IPS-18a (cell line): ENCODE data around the gene GPNMB.

Experiments used
- H3K27ac ChIP-seq: one replicate; pipeline ENCODE4 v1.5.1; 2013; ENCODE audit warnings: low read length
- H3K27me3 ChIP-seq: one replicate; pipeline ENCODE4 v1.6.1; 2013; ENCODE audit warnings: mild to moderate bottlenecking, low read length; ENCODE audit not compliant: control insufficient read depth, insufficient read depth
- H3K36me3 ChIP-seq: one replicate; pipeline ENCODE4 v1.6.1; 2013; ENCODE audit warnings: low read depth, low read length; ENCODE audit not compliant: control insufficient read depth
- H3K4me1 ChIP-seq: one replicate; pipeline ENCODE4 v1.6.1; 2013; ENCODE audit warnings: low read depth, low read length; ENCODE audit not compliant: control insufficient read depth
- H3K4me3 ChIP-seq: one replicate; pipeline ENCODE4 v1.5.1; 2013; ENCODE audit warnings: low read length
- H3K9ac ChIP-seq: one replicate; pipeline ENCODE4 v1.6.1; 2013; ENCODE audit warnings: mild to moderate bottlenecking, low read length, moderate library complexity
- H3K9me3 ChIP-seq: one replicate; pipeline ENCODE4 v1.6.1; 2013; ENCODE audit warnings: low read depth, low read length; ENCODE audit not compliant: control insufficient read depth

Gene GPNMB

GRCh38 chr7:23254051-23254681 is 7.6 kb downstream of the GPNMB start:
- no peaks in the 10 kb centered on the region for H3K36me3 ChIP-seq
- no peaks in the 10 kb centered on the region for H3K4me1 ChIP-seq
- H3K27ac ChIP-seq: no peak overlapping the region
- no peak overlapping the region for H3K9ac ChIP-seq
- no peaks in the 10 kb centered on the region for H3K27me3 ChIP-seq
- no peak overlapping the region for H3K4me3 ChIP-seq
- H3K9me3 ChIP-seq: no peaks in the 10 kb centered on the region

- Histone ChIP-seq H3K27me3 (no peaks in the 10 kb centered on the region), H3K4me1 (no peaks in the 10 kb centered on the region), H3K27ac (no peak overlapping the region), H3K9ac (no peak overlapping the region), H3K9me3 (no peaks in the 10 kb centered on the region), H3K36me3 (no peaks in the 10 kb centered on the region), H3K4me3 (no peak overlapping the region)
These were observed 10.2 kb downstream of the GPNMB start for GRCh38 chr7:23256731-23257130.

GRCh38 chr7:23260371-23260770 is 13.8 kb downstream of the GPNMB start:
- Histone ChIP-seq H3K9me3 (no peaks in the 10 kb centered on the region), H3K36me3 (no peaks in the 10 kb centered on the region), H3K4me1 (no peaks in the 10 kb centered on the region), H3K27me3 (no peaks in the 10 kb centered on the region), H3K9ac (no peak overlapping the region), H3K27ac (no peak overlapping the region), H3K4me3 (no peak overlapping the region)

DNA sequence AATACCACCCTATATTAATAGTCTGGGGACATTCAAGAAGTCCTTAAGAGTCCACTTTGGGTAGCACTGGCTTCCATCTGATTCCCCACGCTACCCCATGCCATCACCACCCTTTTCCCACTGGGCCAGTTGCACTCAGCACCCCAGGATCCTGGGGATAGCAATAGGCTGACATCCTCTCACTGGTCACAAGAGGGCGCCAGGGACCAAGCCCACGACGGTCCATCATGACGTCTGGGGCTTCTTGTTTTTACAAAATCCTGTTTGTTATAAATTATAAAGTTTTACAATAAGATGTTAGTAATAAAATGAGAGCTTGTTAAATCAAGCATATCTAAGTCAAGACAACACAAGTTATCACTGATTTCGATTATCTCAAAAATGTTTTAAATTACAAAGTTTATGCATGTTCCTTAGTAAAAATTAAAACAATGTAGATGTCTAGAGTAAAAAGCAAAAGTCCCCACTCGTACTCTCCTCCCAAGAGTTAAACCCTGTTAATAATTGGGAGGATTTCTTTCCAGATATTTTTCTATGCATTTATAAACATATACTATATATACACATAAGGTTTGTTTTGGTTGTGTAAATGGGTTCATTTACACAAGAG is 15.4 kb downstream of the GPNMB start:
- no peak overlapping the region for H3K27ac ChIP-seq
- no peaks in the 10 kb centered on the region for H3K36me3 ChIP-seq

DNA sequence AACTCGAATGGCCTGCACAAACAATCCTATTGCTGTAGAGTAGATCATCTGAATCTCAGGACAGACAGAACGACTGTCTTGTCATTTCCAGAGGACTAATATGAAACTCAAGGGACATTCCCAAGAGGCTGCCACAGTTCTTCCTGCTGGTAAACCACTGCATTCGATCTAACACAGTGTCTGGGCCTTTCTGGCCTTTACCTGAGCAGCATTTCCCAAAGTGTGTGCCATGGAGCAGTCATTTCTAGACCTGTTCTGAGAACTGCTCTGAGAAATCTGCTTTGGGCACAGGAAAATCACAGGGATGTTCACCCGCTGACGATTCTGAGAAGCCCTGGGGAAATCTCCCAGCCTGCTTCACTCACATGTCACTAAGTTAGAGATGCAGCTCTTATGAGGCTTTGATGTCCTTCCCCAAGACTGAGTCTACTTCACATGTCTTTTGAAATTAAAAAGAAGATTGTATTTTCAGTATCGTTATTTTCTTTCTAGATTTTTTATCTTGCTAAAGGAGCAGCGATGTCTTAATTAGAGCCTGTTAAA is 18.4 kb downstream of the GPNMB start:
- H3K9me3 ChIP-seq: no peaks in the 10 kb centered on the region
- H3K27ac ChIP-seq: no peak overlapping the region
- no peak overlapping the region for H3K9ac ChIP-seq
- no peaks in the 10 kb centered on the region for H3K36me3 ChIP-seq
- no peak overlapping the region for H3K4me3 ChIP-seq
- H3K4me1 ChIP-seq: no peaks in the 10 kb centered on the region
- H3K27me3 ChIP-seq: no peaks in the 10 kb centered on the region

More for the DNA sequence above, 15.4 kb downstream of the GPNMB start:
- Histone ChIP-seq H3K27me3 (no peaks in the 10 kb centered on the region), H3K9me3 (no peaks in the 10 kb centered on the region), H3K4me3 (no peak overlapping the region), H3K4me1 (no peaks in the 10 kb centered on the region), H3K9ac (no peak overlapping the region)

GRCh38 chr7:23266918-23267317 is 20.3 kb downstream of the GPNMB start:
- Histone ChIP-seq H3K27me3 (no peaks in the 10 kb centered on the region), H3K4me1 (no peaks in the 10 kb centered on the region), H3K9me3 (no peaks in the 10 kb centered on the region), H3K36me3 (no peaks in the 10 kb centered on the region), H3K9ac (no peak overlapping the region), H3K4me3 (no peak overlapping the region), H3K27ac (no peak overlapping the region)

DNA sequence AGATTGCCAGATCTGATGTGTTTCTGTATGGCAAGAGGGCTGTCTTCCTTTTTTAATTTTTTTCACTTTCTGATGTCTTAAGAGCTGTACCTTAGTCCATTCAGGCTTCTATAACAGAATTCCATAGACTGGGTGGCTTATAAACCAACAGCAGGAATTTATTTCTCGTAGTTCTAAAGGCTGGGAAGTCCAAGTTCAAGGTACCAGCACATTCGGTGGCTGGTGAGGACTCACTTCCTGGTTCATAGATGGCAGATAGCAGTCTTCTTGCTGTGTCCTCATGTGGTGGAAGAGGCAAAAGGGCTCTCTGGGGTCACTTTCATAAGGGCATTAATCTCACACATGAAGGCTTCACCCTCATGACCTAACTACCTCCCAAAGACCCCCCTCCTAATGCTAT is 20.8 kb downstream of the GPNMB start:
- no peak overlapping the region for H3K4me3 ChIP-seq
- no peak overlapping the region for H3K9ac ChIP-seq
- no peaks in the 10 kb centered on the region for H3K36me3 ChIP-seq
- no peaks in the 10 kb centered on the region for H3K27me3 ChIP-seq
- H3K27ac ChIP-seq: no peak overlapping the region
- H3K4me1 ChIP-seq: no peaks in the 10 kb centered on the region
- H3K9me3 ChIP-seq: no peaks in the 10 kb centered on the region

DNA sequence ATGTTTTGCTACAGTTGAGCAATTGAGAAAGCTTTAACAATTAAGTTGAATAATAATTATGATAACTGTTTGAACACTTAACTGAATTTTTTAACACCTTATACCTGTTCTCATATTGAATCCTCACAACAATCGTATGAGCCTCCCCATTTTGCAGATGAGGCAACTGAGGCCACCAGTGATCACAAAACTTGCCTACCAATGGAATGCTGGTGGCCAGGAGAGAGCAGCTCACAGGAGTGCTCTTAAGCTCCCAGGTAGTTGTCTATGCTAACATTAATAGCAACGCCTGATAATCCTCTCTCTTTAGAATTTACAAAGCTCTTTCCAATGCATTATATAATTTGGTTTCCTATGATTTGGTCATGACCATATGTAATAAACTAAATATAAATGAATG is 21.6 kb downstream of the GPNMB start:
- H3K36me3 ChIP-seq: no peaks in the 10 kb centered on the region
- no peak overlapping the region for H3K9ac ChIP-seq
- no peak overlapping the region for H3K4me3 ChIP-seq
- no peaks in the 10 kb centered on the region for H3K9me3 ChIP-seq
- H3K27me3 ChIP-seq: no peaks in the 10 kb centered on the region
- no peak overlapping the region for H3K27ac ChIP-seq
- no peaks in the 10 kb centered on the region for H3K4me1 ChIP-seq

GRCh38 chr7:23268746-23269145 is 22.2 kb downstream of the GPNMB start:
- no peaks in the 10 kb centered on the region for H3K9me3 ChIP-seq
- no peaks in the 10 kb centered on the region for H3K27me3 ChIP-seq
- H3K4me3 ChIP-seq: no peak overlapping the region
- no peaks in the 10 kb centered on the region for H3K36me3 ChIP-seq
- H3K27ac ChIP-seq: no peak overlapping the region
- H3K4me1 ChIP-seq: peaks cover 4% of the 10 kb centered on the region
- H3K9ac ChIP-seq: no peak overlapping the region

DNA sequence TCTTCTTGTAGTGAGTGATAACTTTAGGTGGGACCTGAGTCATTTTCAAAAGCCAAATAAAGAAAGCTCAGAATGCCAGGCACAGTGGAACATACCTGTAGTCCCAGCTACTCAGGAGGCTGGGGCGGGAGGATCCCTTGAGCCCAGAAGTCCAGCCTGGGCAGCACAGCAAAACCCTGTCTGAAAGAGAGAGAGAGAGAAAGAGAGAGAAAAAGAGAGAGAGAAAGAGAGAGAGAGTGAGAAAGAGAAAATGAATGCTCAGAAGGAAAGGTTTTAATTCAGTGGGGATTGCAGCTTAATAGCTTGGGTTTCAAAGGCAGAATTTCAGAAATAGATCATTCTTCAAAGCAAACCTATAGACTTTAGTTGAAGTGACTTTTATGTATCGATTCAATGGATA is 25.7 kb downstream of the GPNMB start:
- Histone ChIP-seq H3K9ac (no peak overlapping the region), H3K27me3 (no peaks in the 10 kb centered on the region), H3K4me3 (no peak overlapping the region), H3K9me3 (no peaks in the 10 kb centered on the region), H3K36me3 (no peaks in the 10 kb centered on the region), H3K27ac (no peak overlapping the region), H3K4me1 (peaks cover 4% of the 10 kb centered on the region)

DNA sequence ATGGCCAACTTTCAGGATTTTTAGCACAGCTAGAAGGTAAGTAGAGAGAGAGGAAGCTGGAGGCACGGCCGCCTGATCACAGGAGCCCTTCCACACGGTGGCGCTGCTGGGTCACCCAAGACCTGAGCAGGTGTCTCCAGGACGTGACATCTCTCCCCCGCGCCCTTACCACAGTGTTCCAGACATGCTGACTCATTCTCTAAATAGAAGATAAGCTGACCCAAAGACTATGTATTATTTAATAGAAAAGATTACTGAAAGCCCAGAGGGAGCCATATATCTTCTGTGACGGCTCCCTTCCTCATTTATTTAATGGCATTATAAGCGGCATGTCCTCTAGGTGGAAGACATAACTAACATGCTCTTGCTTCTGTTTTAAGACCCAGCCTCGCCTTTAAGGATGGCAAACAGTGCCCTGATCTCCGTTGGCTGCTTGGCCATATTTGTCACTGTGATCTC is 26.6 kb downstream of the GPNMB start:
- H3K9ac ChIP-seq: peak overlapping the region; percentile 11
- peak overlapping the region; percentile 29 for H3K4me3 ChIP-seq
- H3K27ac ChIP-seq: no peak overlapping the region
- no peaks in the 10 kb centered on the region for H3K27me3 ChIP-seq
- no peaks in the 10 kb centered on the region for H3K9me3 ChIP-seq
- H3K36me3 ChIP-seq: no peaks in the 10 kb centered on the region
- H3K4me1 ChIP-seq: peaks cover 4% of the 10 kb centered on the region

DNA sequence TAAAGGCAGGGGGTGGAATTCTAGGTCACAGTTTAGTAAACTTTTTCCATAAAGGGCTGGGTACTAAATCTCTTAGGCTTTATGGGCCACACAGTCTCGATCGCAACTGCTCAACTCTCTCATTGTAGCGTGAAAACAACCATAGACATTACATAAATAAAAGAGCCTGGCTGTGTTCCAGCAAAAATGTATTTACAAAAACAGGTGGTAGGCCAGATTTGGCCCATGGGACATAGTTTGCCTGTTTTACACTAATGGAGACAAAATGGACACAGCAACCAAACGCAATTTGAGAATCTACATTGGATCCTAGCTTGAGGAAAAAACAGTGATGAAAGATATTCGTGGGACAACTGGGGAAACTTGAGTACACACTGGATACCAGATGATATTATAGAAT is 29.3 kb downstream of the GPNMB start:
- Histone ChIP-seq H3K4me3 (no peak overlapping the region), H3K27ac (no peak overlapping the region), H3K27me3 (no peaks in the 10 kb centered on the region), H3K9me3 (no peaks in the 10 kb centered on the region), H3K4me1 (peaks cover 4% of the 10 kb centered on the region), H3K36me3 (no peaks in the 10 kb centered on the region), H3K9ac (no peak overlapping the region)
